ENCODE data around the gene LTB4R. TPM values are rescaled to one million over a fixed set of nuclear protein-coding genes. Genes with fewer than 3 reads are reported as not detected.

Gene LTB4R
- total RNA-seq, 2 donors from 2014 or later, result 6.4 to 6.6 TPM

- peaks cover 74% of the 10 kb centered on the region for H3K27me3 Mint-ChIP-seq (ENCODE audit: insufficient read depth)
Measured at GRCh38 chr14:24356208-24356607, 44.9 kb downstream of the LTB4R start.

DNA sequence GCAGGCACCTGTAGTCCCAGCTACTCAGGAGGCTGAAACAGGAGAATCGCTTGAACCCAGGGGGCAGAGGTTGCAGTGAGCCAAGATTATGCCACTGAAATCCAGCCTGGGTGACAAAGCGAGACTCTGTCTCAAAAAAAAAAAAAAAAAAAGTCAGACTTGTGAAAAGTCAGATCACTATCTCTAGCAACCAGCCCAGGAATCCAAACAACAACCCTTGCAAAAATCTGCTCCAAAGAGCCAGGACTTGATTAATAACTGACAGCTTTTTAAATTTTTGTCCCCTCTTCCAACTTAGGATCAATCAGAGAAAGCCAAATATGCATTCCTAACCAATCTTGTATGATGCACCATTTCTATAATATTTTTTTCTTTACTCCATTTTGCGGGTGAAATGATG is 49.0 kb downstream of the LTB4R start:
- H3K27me3 ChIP-seq (ENCODE audit: control insufficient read depth, insufficient read depth, low read length, poor library complexity, severe bottlenecking), result peaks cover 49% of the 10 kb centered on the region
- peaks cover 6% of the 10 kb centered on the region for H3K9me3 Mint-ChIP-seq

More at GRCh38 chr14:24356208-24356607, 44.9 kb downstream of the LTB4R start:
- H3K9me3 Mint-ChIP-seq, result peaks cover 6% of the 10 kb centered on the region
- H3K36me3 ChIP-seq (ENCODE audit: control insufficient read depth, insufficient read depth, low read length), result no peaks in the 10 kb centered on the region
- H3K27me3 ChIP-seq (ENCODE audit: control insufficient read depth, insufficient read depth, low read length, poor library complexity, severe bottlenecking), result peaks cover 55% of the 10 kb centered on the region
- H3K4me1 ChIP-seq (ENCODE audit: control insufficient read depth, insufficient read depth, low read length), result no peaks in the 10 kb centered on the region
- H3K4me3 Mint-ChIP-seq, result no peak overlapping the region
- no peaks in the 10 kb centered on the region for H3K4me1 Mint-ChIP-seq
- no peak for DNase-seq
- H3K36me3 Mint-ChIP-seq (ENCODE audit: low read depth), result no peaks in the 10 kb centered on the region
- H3K27ac Mint-ChIP-seq, result no peak overlapping the region
- H3K4me3 ChIP-seq (ENCODE audit: low read length), result no peak overlapping the region
- 83% methylated on average over 2 to 4 of the region's 4 CpGs for WGBS, 2 experiments (ENCODE audit: insufficient coverage in 1 of 2, insufficient read length in 1 of 2)
- TF ChIP-seq, protein P1, sequence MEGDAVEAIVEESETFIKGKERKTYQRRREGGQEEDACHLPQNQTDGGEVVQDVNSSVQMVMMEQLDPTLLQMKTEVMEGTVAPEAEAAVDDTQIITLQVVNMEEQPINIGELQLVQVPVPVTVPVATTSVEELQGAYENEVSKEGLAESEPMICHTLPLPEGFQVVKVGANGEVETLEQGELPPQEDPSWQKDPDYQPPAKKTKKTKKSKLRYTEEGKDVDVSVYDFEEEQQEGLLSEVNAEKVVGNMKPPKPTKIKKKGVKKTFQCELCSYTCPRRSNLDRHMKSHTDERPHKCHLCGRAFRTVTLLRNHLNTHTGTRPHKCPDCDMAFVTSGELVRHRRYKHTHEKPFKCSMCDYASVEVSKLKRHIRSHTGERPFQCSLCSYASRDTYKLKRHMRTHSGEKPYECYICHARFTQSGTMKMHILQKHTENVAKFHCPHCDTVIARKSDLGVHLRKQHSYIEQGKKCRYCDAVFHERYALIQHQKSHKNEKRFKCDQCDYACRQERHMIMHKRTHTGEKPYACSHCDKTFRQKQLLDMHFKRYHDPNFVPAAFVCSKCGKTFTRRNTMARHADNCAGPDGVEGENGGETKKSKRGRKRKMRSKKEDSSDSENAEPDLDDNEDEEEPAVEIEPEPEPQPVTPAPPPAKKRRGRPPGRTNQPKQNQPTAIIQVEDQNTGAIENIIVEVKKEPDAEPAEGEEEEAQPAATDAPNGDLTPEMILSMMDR (conservative IDR thresholded peaks at IDR 0.05), result no peak
- no peak overlapping the region for H3K9ac ChIP-seq (ENCODE audit: extremely low read depth, low read length, poor library complexity, severe bottlenecking)
- H3K9me3 ChIP-seq (ENCODE audit: control insufficient read depth, low read length), result peaks cover 8% of the 10 kb centered on the region
- no peak overlapping the region for H3K27ac ChIP-seq (ENCODE audit: low read depth, low read length)

DNA sequence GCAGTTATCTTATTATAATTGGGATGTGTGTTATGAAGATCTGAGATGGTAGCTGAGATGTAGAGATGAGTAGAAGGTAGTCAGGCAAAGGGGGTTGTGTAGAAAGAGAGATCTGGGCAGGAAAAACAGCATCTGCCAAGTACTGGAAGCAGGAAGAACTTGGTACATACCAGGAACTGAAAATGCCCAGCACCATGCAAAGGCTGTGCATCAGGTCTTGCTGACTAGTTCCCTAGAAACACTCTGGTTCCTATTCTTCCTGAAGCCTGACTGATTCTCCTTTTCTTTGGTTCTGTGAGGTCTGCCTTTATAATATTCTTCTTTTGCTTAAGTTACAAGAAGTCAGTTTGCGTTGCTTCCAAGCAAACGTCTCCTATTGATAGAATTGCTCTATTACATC is 50.0 kb downstream of the LTB4R start:
- Mint-ChIP-seq H3K27me3 (ENCODE audit: insufficient read depth) (peaks cover 66% of the 10 kb centered on the region), H3K27ac (no peak overlapping the region), H3K4me3 (no peak overlapping the region), H3K4me1 (peaks cover 7% of the 10 kb centered on the region), H3K9me3 (peaks cover 6% of the 10 kb centered on the region), H3K36me3 (ENCODE audit: low read depth) (no peaks in the 10 kb centered on the region)
- Histone ChIP-seq H3K4me1 (ENCODE audit: control insufficient read depth, insufficient read depth, low read length) (no peaks in the 10 kb centered on the region), H3K36me3 (ENCODE audit: control insufficient read depth, insufficient read depth, low read length) (no peaks in the 10 kb centered on the region), H3K4me3 (ENCODE audit: low read length) (no peak overlapping the region), H3K27me3 (ENCODE audit: control insufficient read depth, insufficient read depth, low read length, poor library complexity, severe bottlenecking) (peaks cover 49% of the 10 kb centered on the region), H3K9ac (ENCODE audit: extremely low read depth, low read length, poor library complexity, severe bottlenecking) (no peak overlapping the region), H3K27ac (ENCODE audit: low read depth, low read length) (no peak overlapping the region), H3K9me3 (ENCODE audit: control insufficient read depth, low read length) (peaks cover 8% of the 10 kb centered on the region)
- WGBS, 2 experiments (ENCODE audit: insufficient coverage in 1 of 2, insufficient read length in 1 of 2), result 81% methylated on average over 2 of the region's 2 CpGs; no CpG with 5 or more reads in 1 of the 2 experiments
- TF ChIP-seq, protein P1 (conservative IDR thresholded peaks at IDR 0.05), result no peak
- DNase-seq, result peak; percentile 25

More for the DNA sequence above, 49.0 kb downstream of the LTB4R start:
- Histone ChIP-seq H3K9ac (ENCODE audit: extremely low read depth, low read length, poor library complexity, severe bottlenecking) (no peak overlapping the region), H3K4me3 (ENCODE audit: low read length) (no peak overlapping the region), H3K4me1 (ENCODE audit: control insufficient read depth, insufficient read depth, low read length) (no peaks in the 10 kb centered on the region), H3K27ac (ENCODE audit: low read depth, low read length) (no peak overlapping the region), H3K9me3 (ENCODE audit: control insufficient read depth, low read length) (peaks cover 8% of the 10 kb centered on the region), H3K36me3 (ENCODE audit: control insufficient read depth, insufficient read depth, low read length) (no peaks in the 10 kb centered on the region)
- WGBS, 2 experiments (ENCODE audit: insufficient coverage in 1 of 2, insufficient read length in 1 of 2), result 85 to 96% methylated on average over 3 of the region's 3 CpGs
- H3K27me3 Mint-ChIP-seq (ENCODE audit: insufficient read depth), result peaks cover 68% of the 10 kb centered on the region
- no peak overlapping the region for H3K27ac Mint-ChIP-seq
- TF ChIP-seq, protein P1 (conservative IDR thresholded peaks at IDR 0.05), result no peak
- H3K4me1 Mint-ChIP-seq, result no peaks in the 10 kb centered on the region
- no peaks in the 10 kb centered on the region for H3K36me3 Mint-ChIP-seq (ENCODE audit: low read depth)
- no peak for DNase-seq
- H3K4me3 Mint-ChIP-seq, result no peak overlapping the region

Measured in endodermal cell (in vitro differentiated cells).